Fibroblast of lung (primary cell): ENCODE data around the gene GUCA1C. TPM values are rescaled to one million over a fixed set of nuclear protein-coding genes. Genes with fewer than 3 reads are reported as not detected.

Source experiments
- DNase-seq, 2 donors: peaks; one replicate each; pipeline versions ENCODE4 v3.0.0 to v3.0.0-alpha.2; 2010; ENCODE audit warnings: low read depth in 2 of 2
- H2AFZ ChIP-seq: 2 replicates; pipeline ENCODE4 v1.5.1; 2012; ENCODE audit warnings: low read length, control low read depth, inconsistent platforms
- H3K27ac ChIP-seq: 2 replicates; pipeline ENCODE4 v1.5.1; 2011; ENCODE audit warnings: low read length, control low read depth; ENCODE audit not compliant: insufficient read depth
- H3K27me3 ChIP-seq: 2 replicates; pipeline ENCODE4 v1.5.1; 2011; ENCODE audit warnings: mild to moderate bottlenecking, low read length; ENCODE audit not compliant: control insufficient read depth, insufficient read depth
- H3K36me3 ChIP-seq: 2 replicates; pipeline ENCODE4 v1.5.1; 2011; ENCODE audit warnings: low read length; ENCODE audit not compliant: control insufficient read depth, insufficient read depth
- H3K4me1 ChIP-seq: 2 replicates; pipeline ENCODE4 v1.5.1; 2011; ENCODE audit warnings: low read length; ENCODE audit not compliant: control insufficient read depth, insufficient read depth; ENCODE audit errors: extremely low read depth
- H3K4me2 ChIP-seq: 2 replicates; pipeline ENCODE4 v1.5.1; 2011; ENCODE audit warnings: low read length, control low read depth; ENCODE audit not compliant: insufficient read depth; ENCODE audit errors: extremely low read depth
- H3K4me3 ChIP-seq, 4 experiments: fragments of 200-600 bp in 1 of 4; sonication (generic) in 1 of 4; replicated peaks in 1 of 4; 2 replicates each; pipeline ENCODE4 v1.5.1; 2011 to 2016; ENCODE audit warnings: low read length in 4 of 4, low read depth in 3 of 4, mild to moderate bottlenecking in 3 of 4, control low read depth in 2 of 4, inconsistent platforms in 1 of 4, mixed read lengths in 1 of 4; ENCODE audit not compliant: insufficient read depth in 1 of 4; ENCODE audit errors: control extremely low read depth in 1 of 4
- H3K79me2 ChIP-seq: 2 replicates; pipeline ENCODE4 v1.5.1; 2012; ENCODE audit warnings: mild to moderate bottlenecking, low read length, inconsistent platforms; ENCODE audit not compliant: control insufficient read depth, insufficient read depth
- H3K9ac ChIP-seq: 2 replicates; pipeline ENCODE4 v1.5.1; 2011; ENCODE audit warnings: mild to moderate bottlenecking, low read length, control low read depth; ENCODE audit not compliant: insufficient read depth
- H3K9me3 ChIP-seq: 2 replicates; pipeline ENCODE4 v1.5.1; 2012; ENCODE audit warnings: low read depth, low read length; ENCODE audit not compliant: control insufficient read depth, insufficient read depth
- H4K20me1 ChIP-seq: 2 replicates; pipeline ENCODE4 v1.5.1; 2011; ENCODE audit warnings: low read length; ENCODE audit not compliant: control insufficient read depth, insufficient read depth; ENCODE audit errors: extremely low read depth
- CTCF ChIP-seq, 2 donors: IDR thresholded peaks in 1 of 2; conservative IDR thresholded peaks in 1 of 2; 1 replicate in 1 of 2; 2 replicates in 1 of 2; pipeline ENCODE4 v1.5.1; 2011 to 2012; ENCODE audit warnings: low read length in 2 of 2, control low read depth in 1 of 2, inconsistent platforms in 1 of 2, low read depth in 1 of 2, mild to moderate bottlenecking in 1 of 2
- EZH2 ChIP-seq: IDR thresholded peaks from 2 replicates; pipeline ENCODE4 v1.5.1; 2012; ENCODE audit warnings: low read length, control low read depth, mild to moderate bottlenecking; ENCODE audit errors: missing control alignments
- polyA plus RNA-seq, 2 donors: library from polyadenylated mRNA; depleted of rRNA in 1 of 2; stranded (reverse) in 1 of 2; unstranded in 1 of 2; fragments of >200 nt; gene quantifications; 2 replicates each; pipeline ENCODE4 v1.2.1, GENCODE V29; 2011 to 2012; ENCODE audit warnings: missing spikeins in 1 of 2
- total RNA-seq: library from RNA; depleted of rRNA; stranded (reverse); fragments of >200 nt; gene quantifications from 2 replicates; pipeline ENCODE4 v1.2.1, GENCODE V29; 2014

GUCA1C gene
- total and polyA plus RNA-seq, 2 donors (not counting 1 experiment from before 2014, with no cell fraction given) = not detected

DNA sequence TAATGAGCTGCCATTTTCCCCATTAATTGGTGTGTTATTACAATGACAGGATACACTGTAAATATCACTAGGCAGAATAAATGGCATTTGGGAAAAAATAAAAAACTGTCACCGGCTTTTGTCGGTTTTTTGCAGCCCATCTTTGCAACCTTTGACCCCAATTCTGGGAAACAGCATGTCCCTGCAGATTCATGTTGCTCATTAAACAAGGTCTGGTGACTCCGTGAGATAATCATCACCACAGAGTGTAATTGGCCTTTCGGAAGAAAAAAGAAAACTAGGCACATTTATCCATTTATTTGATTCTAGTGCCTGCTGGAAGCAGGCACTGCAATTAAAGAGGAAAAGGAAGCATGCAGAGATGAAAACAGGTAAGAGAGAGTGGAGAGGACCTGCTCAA, 66.6 kb downstream of the GUCA1C start:
- no peaks in the 10 kb centered on the region for H3K27me3 ChIP-seq
- no peaks in the 10 kb centered on the region for H3K36me3 ChIP-seq
- H3K4me3 ChIP-seq = no peak overlapping the region
- no peak for DNase-seq
- H4K20me1 ChIP-seq = no peaks in the 10 kb centered on the region
- H3K4me2 ChIP-seq = no peak overlapping the region
- no peak overlapping the region for H3K9ac ChIP-seq
- H2AFZ ChIP-seq = no peak overlapping the region
- no peaks in the 10 kb centered on the region for H3K4me1 ChIP-seq
- no peaks in the 10 kb centered on the region for H3K79me2 ChIP-seq
- H3K27ac ChIP-seq = no peak overlapping the region
- no peaks in the 10 kb centered on the region for H3K9me3 ChIP-seq
- TF ChIP-seq EZH2 = no peak
- no peak for TF ChIP-seq CTCF (conservative IDR thresholded peaks at IDR 0.05 in 1 of 2, IDR thresholded peaks at IDR 0.05 in 1 of 2; ENCODE audit: low read depth in 1 of 2, low read length in 2 of 2)

DNA sequence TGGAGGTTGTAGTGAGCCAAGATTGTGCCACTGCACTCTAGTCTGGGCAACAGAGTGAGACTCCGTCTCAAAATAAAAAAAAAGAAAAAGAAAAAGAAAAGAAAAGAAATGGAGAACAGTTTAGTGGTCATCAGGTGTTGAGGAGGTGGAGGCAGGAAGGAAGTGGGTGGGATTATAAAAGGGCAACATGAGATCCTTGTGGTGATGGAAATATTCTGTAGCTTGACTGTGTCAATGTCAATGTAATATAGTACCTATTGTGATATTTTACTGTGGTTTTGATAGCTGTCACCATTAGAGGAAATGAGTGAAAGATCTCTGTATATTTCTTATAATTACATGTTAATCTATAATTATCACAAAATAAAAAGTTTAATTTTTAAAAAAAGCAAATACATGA, 70.3 kb downstream of the GUCA1C start:
- no peak overlapping the region for H3K4me2 ChIP-seq
- H3K4me1 ChIP-seq = no peaks in the 10 kb centered on the region
- DNase-seq = no peak

GRCh38 chr3:108882762-108883161, 70.9 kb downstream of the GUCA1C start:
- TF ChIP-seq EZH2 (no peak), CTCF (conservative IDR thresholded peaks at IDR 0.05 in 1 of 2, IDR thresholded peaks at IDR 0.05 in 1 of 2; ENCODE audit: low read depth in 1 of 2, low read length in 2 of 2) (no peak)
- H3K27me3 ChIP-seq = no peaks in the 10 kb centered on the region
- H3K36me3 ChIP-seq = no peaks in the 10 kb centered on the region
- H3K9ac ChIP-seq = no peak overlapping the region
- H3K79me2 ChIP-seq = no peaks in the 10 kb centered on the region
- H2AFZ ChIP-seq = no peak overlapping the region
- no peaks in the 10 kb centered on the region for H4K20me1 ChIP-seq
- no peaks in the 10 kb centered on the region for H3K4me1 ChIP-seq
- H3K4me3 ChIP-seq = no peak overlapping the region
- H3K4me2 ChIP-seq = no peak overlapping the region
- no peak for DNase-seq
- H3K9me3 ChIP-seq = no peaks in the 10 kb centered on the region
- no peak overlapping the region for H3K27ac ChIP-seq

More for the DNA sequence above, 70.3 kb downstream of the GUCA1C start:
- Histone ChIP-seq H3K27ac (no peak overlapping the region), H3K79me2 (no peaks in the 10 kb centered on the region), H3K9ac (no peak overlapping the region), H3K9me3 (no peaks in the 10 kb centered on the region), H3K4me3 (no peak overlapping the region), H3K27me3 (no peaks in the 10 kb centered on the region), H4K20me1 (no peaks in the 10 kb centered on the region), H3K36me3 (no peaks in the 10 kb centered on the region), H2AFZ (no peak overlapping the region)
- TF ChIP-seq EZH2 = no peak
- TF ChIP-seq CTCF (conservative IDR thresholded peaks at IDR 0.05 in 1 of 2, IDR thresholded peaks at IDR 0.05 in 1 of 2; ENCODE audit: low read depth in 1 of 2, low read length in 2 of 2) = no peak
